H1 (cell line): ENCODE results near the gene ADAD2. TPM values are rescaled to one million over a fixed set of nuclear protein-coding genes. Genes with fewer than 3 reads are reported as not detected.

Experiments
- CTCF ChIA-PET: fragments of 300-600 bp; sonication (Branson Sonifier 250); formaldehyde crosslinking; loops from one replicate; lab custom pipeline; 2021; ENCODE audit not compliant: partially characterized antibody; lab: Charles Lee
- POLR2A ChIA-PET: fragments of 300-600 bp; sonication (Branson Sonifier 250); formaldehyde crosslinking; loops from one replicate; lab custom pipeline; 2021; ENCODE audit warnings: inconsistent platforms; ENCODE audit not compliant: partially characterized antibody; lab: Charles Lee
- DNase-seq, 2 experiments: peaks; one replicate each; pipeline versions ENCODE4 v3.0.0 to v3.0.0-alpha.2; 2010 to 2022; ENCODE audit warnings: low spot score in 2 of 2, low read depth in 1 of 2, mixed read lengths in 1 of 2
- FAIRE-seq: peaks from 2 replicates; lab custom pipeline; 2011; peaks lifted over from hg19 to GRCh38; lab: Jason Lieb, UNC
- H2AFZ ChIP-seq: 2 replicates; pipeline ENCODE4 v1.8.1; 2012; ENCODE audit warnings: low read length, inconsistent platforms
- H2AK5ac ChIP-seq: 2 replicates; pipeline ENCODE4 v1.6.1; 2013; ENCODE audit warnings: low read depth, low read length
- H2BK120ac ChIP-seq: replicated peaks from 2 replicates; pipeline ENCODE3; 2013; ENCODE audit warnings: low read depth, low read length, inconsistent platforms
- H2BK12ac ChIP-seq: 2 replicates; pipeline ENCODE4 v1.6.1; 2013; ENCODE audit warnings: low read depth, low read length
- H2BK15ac ChIP-seq: 2 replicates; pipeline ENCODE4 v1.6.1; 2013; ENCODE audit warnings: low read length
- H2BK20ac ChIP-seq: 2 replicates; pipeline ENCODE4 v1.6.1; 2013; ENCODE audit warnings: low read length
- H2BK5ac ChIP-seq: 2 replicates; pipeline ENCODE4 v1.6.1; 2013; ENCODE audit warnings: low read depth, low read length
- H3K14ac ChIP-seq: 2 replicates; pipeline ENCODE4 v1.6.1; 2013; ENCODE audit warnings: inconsistent platforms; ENCODE audit not compliant: insufficient read length
- H3K18ac ChIP-seq: 2 replicates; pipeline ENCODE4 v1.6.1; 2013; ENCODE audit warnings: low read length; ENCODE audit errors: extremely low read depth
- H3K23ac ChIP-seq: 2 replicates; pipeline ENCODE4 v1.6.1; 2013; ENCODE audit warnings: inconsistent platforms; ENCODE audit not compliant: insufficient read length
- H3K23me2 ChIP-seq: 2 replicates; pipeline ENCODE4 v1.6.1; 2013; ENCODE audit warnings: low read depth, low read length
- H3K27ac ChIP-seq: 2 replicates; pipeline ENCODE4 v1.6.1; 2011; ENCODE audit warnings: low read depth, low read length, inconsistent platforms
- H3K27me3 ChIP-seq, 4 experiments: replicated peaks in 1 of 4; 1 replicate in 1 of 4; 2 replicates in 3 of 4; pipeline versions ENCODE4 v1.6.1 to v1.8.1; 2011 to 2013; ENCODE audit warnings: low read length in 3 of 4, mild to moderate bottlenecking in 3 of 4, inconsistent platforms in 2 of 4, mixed read lengths in 2 of 4, moderate library complexity in 1 of 4; ENCODE audit not compliant: control insufficient read depth in 3 of 4, insufficient read depth in 3 of 4; ENCODE audit errors: extremely low read depth in 1 of 4
- H3K36me3 ChIP-seq, 4 experiments: 2 replicates each; pipeline versions ENCODE4 v1.6.1 to v1.8.1; 2011 to 2013; ENCODE audit warnings: mild to moderate bottlenecking in 4 of 4, low read length in 3 of 4, moderate library complexity in 2 of 4, control low read depth in 1 of 4, inconsistent platforms in 1 of 4; ENCODE audit not compliant: insufficient read depth in 4 of 4, control insufficient read depth in 2 of 4
- H3K4ac ChIP-seq: replicated peaks from 2 replicates; pipeline ENCODE3; 2013; ENCODE audit warnings: low read length, low read depth, mixed read lengths, inconsistent platforms; ENCODE audit not compliant: insufficient read length
- H3K4me1 ChIP-seq, 4 experiments: replicated peaks in 1 of 4; 1 replicate in 1 of 4; 2 replicates in 3 of 4; pipeline versions ENCODE4 v1.6.1 to v1.8.1; 2011 to 2013; ENCODE audit warnings: low read length in 3 of 4, inconsistent platforms in 2 of 4, mixed read lengths in 1 of 4; ENCODE audit not compliant: insufficient read depth in 4 of 4, control insufficient read depth in 3 of 4
- H3K4me2 ChIP-seq, 2 experiments: 2 replicates each; pipeline versions ENCODE4 v1.6.1 to v1.8.1; 2011 to 2013; ENCODE audit warnings: low read depth in 2 of 2, low read length in 2 of 2, control low read depth in 1 of 2, inconsistent platforms in 1 of 2, mild to moderate bottlenecking in 1 of 2; ENCODE audit not compliant: insufficient read depth in 1 of 2
- H3K4me3 ChIP-seq, 4 experiments: fragments of 200-600, 300-600 bp in 1 of 4; sonication (generic), shearing (Covaris generic), sonication (Bioruptor Twin) in 1 of 4; 2 replicates each; pipeline versions ENCODE4 v1.5.1 to v1.8.1; 2011 to 2016; ENCODE audit warnings: low read length in 4 of 4, low read depth in 3 of 4, control low read depth in 2 of 4, inconsistent platforms in 2 of 4, mild to moderate bottlenecking in 2 of 4, mixed read lengths in 1 of 4, moderate library complexity in 1 of 4; ENCODE audit not compliant: insufficient read depth in 2 of 4; ENCODE audit errors: extremely low read depth in 1 of 4
- H3K56ac ChIP-seq: replicated peaks from 2 replicates; pipeline ENCODE3; 2013; ENCODE audit warnings: low read depth, mild to moderate bottlenecking, mixed read lengths, low read length, inconsistent platforms; ENCODE audit not compliant: insufficient read length
- H3K79me1 ChIP-seq: 2 replicates; pipeline ENCODE4 v1.6.1; 2013; ENCODE audit warnings: low read depth, low read length, control low read depth
- H3K79me2 ChIP-seq, 2 experiments: 2 replicates each; pipeline versions ENCODE4 v1.6.1 to v1.8.1; 2012 to 2013; ENCODE audit warnings: low read length in 2 of 2, mild to moderate bottlenecking in 2 of 2, inconsistent platforms in 1 of 2; ENCODE audit not compliant: insufficient read depth in 2 of 2, control insufficient read depth in 1 of 2
- H3K9ac ChIP-seq, 4 experiments: replicated peaks in 1 of 4; 1 replicate in 1 of 4; 2 replicates in 3 of 4; pipeline versions ENCODE4 v1.6.1 to v1.8.1; 2011 to 2013; ENCODE audit warnings: low read depth in 3 of 4, low read length in 3 of 4, control low read depth in 2 of 4, mild to moderate bottlenecking in 2 of 4, moderate library complexity in 2 of 4, inconsistent platforms in 1 of 4; ENCODE audit errors: extremely low read depth in 1 of 4
- H3K9me3 ChIP-seq, 2 experiments: 2 replicates each; pipeline versions ENCODE4 v1.6.1 to v1.8.1; 2012 to 2013; ENCODE audit warnings: mild to moderate bottlenecking in 2 of 2, moderate library complexity in 2 of 2, control low read depth in 1 of 2, inconsistent platforms in 1 of 2, low read depth in 1 of 2, low read length in 1 of 2, mixed read lengths in 1 of 2; ENCODE audit not compliant: insufficient read depth in 2 of 2
- H4K20me1 ChIP-seq, 2 experiments: replicated peaks in 1 of 2; 2 replicates each; pipeline versions ENCODE3 to v1.8.1; 2011 to 2013; ENCODE audit warnings: inconsistent platforms in 2 of 2, low read length in 2 of 2, mild to moderate bottlenecking in 1 of 2; ENCODE audit not compliant: insufficient read depth in 2 of 2, control insufficient read depth in 1 of 2
- H4K5ac ChIP-seq: 2 replicates; pipeline ENCODE4 v1.6.1; 2013; ENCODE audit warnings: low read length, low read depth, mixed read lengths, inconsistent platforms; ENCODE audit not compliant: insufficient read length
- H4K8ac ChIP-seq: 2 replicates; pipeline ENCODE4 v1.8.0; 2013; ENCODE audit warnings: mild to moderate bottlenecking, moderate library complexity, low read length, inconsistent platforms; ENCODE audit not compliant: insufficient read depth; ENCODE audit errors: extremely low read depth
- H4K91ac ChIP-seq: replicated peaks from 2 replicates; pipeline ENCODE3; 2013; ENCODE audit warnings: low read length, mixed read lengths, inconsistent platforms; ENCODE audit not compliant: insufficient read length
- BRCA1 ChIP-seq: IDR thresholded peaks from 2 replicates; pipeline ENCODE4 v1.6.1; 2012; ENCODE audit warnings: low read depth, low read length, improper control_type of control experiment
- CHD2 ChIP-seq: IDR thresholded peaks from 2 replicates; pipeline ENCODE4 v1.6.1; 2012; ENCODE audit warnings: low read length, improper control_type of control experiment
- E2F6 ChIP-seq: IDR thresholded peaks from 2 replicates; pipeline ENCODE4 v1.6.1; 2012; ENCODE audit warnings: inconsistent platforms
- GTF2F1 ChIP-seq: IDR thresholded peaks from 2 replicates; pipeline ENCODE4 v1.6.1; 2012; ENCODE audit warnings: low read depth, low read length, improper control_type of control experiment, borderline replicate concordance
- JUND ChIP-seq: IDR thresholded peaks from 2 replicates; pipeline ENCODE4 v1.6.1; 2011; ENCODE audit warnings: mild to moderate bottlenecking, improper control_type of control experiment, low read length
- MAFK ChIP-seq: IDR thresholded peaks from 2 replicates; pipeline ENCODE4 v1.6.1; 2012; ENCODE audit warnings: low read depth, mild to moderate bottlenecking, improper control_type of control experiment, low read length
- NRF1 ChIP-seq: IDR thresholded peaks from 2 replicates; pipeline ENCODE4 v1.6.1; 2011; ENCODE audit warnings: mild to moderate bottlenecking, low read depth, low read length, improper control_type of control experiment
- RNF2 ChIP-seq: fragments of 200-900, 300-1000 bp; sonication (generic); IDR thresholded peaks from 2 replicates; pipeline ENCODE4 v1.7.1; 2016; ENCODE audit warnings: borderline replicate concordance, low read depth, mild to moderate bottlenecking, antibody characterized with exemption, low read length; ENCODE audit not compliant: poor library complexity, severe bottlenecking; ENCODE audit errors: missing control alignments
- SIRT6 ChIP-seq: IDR thresholded peaks from one replicate; pipeline ENCODE4 v1.7.1; 2012; ENCODE audit warnings: low read length, inconsistent platforms
- WGBS, 2 experiments: shearing (Covaris generic) in 1 of 2; methylation state at CpG; one replicate each; pipeline versions ENCODE4 v1.1.6 to v1.1.7; 2013 to 2015; ENCODE audit warnings: low lambda C conversion rate in 2 of 2, mixed read lengths in 2 of 2, inconsistent platforms in 1 of 2, low coverage in 1 of 2, missing lambda C conversion rate in 1 of 2; ENCODE audit not compliant: insufficient replicate concordance in 2 of 2, insufficient coverage in 1 of 2, insufficient read length in 1 of 2; ENCODE audit errors: extremely low coverage in 1 of 2, missing lambda C conversion rate in 1 of 2; 5-methylcytosine and 5-hydroxymethylcytosine counted together
- polyA plus RNA-seq, 7 experiments: library from polyadenylated mRNA; depleted of rRNA in 3 of 7; stranded (reverse) in 5 of 7; unstranded in 2 of 7; fragments of >200 nt in 5 of 7; fragments of 200-250 nt in 2 of 7; gene quantifications; 1 replicate in 5 of 7; 2 replicates in 1 of 7; 4 replicates in 1 of 7; pipeline versions ENCODE4 v1.2.1 to v1.2.3, GENCODE V29; 2011 to 2013; ENCODE audit warnings: missing spikeins in 2 of 7, mixed read lengths in 2 of 7
- total RNA-seq: library from RNA; stranded (reverse); fragmentation: NEBNext Ultra II Directional; extraction: Animal tissue kit (Norgen Biotek cat#: 25700); gene quantifications from 2 replicates; pipeline ENCODE4 v1.2.1, GENCODE V29; 2021

The ADAD2 gene
- total and polyA plus RNA-seq, 2 of the 8 experiments (the other 6 are each of a cell fraction or from before 2014, with no cell fraction given): 1.2 to 1.3 TPM

- H3K4ac ChIP-seq: no peak overlapping the region
- H4K8ac ChIP-seq: no peak overlapping the region
- H3K79me1 ChIP-seq: no peaks in the 10 kb centered on the region
- CTCF ChIA-PET: interaction anchor here (1.1 to 1.7 kb wide), 2 partner anchors 14 to 147 kb away, joined by 5 to 7 read pairs; no protein-coding TSS in a partner anchor
- H3K27me3 ChIP-seq: no peaks in the 10 kb centered on the region
- H4K91ac ChIP-seq: no peak overlapping the region
- no peaks in the 10 kb centered on the region for H3K36me3 ChIP-seq
- no peak overlapping the region for H2BK120ac ChIP-seq
- no peak overlapping the region for H3K23ac ChIP-seq
- no peak overlapping the region for H3K27ac ChIP-seq
- H2AK5ac ChIP-seq: no peak overlapping the region
- no peak overlapping the region for H2AFZ ChIP-seq
- H4K20me1 ChIP-seq: no peaks in the 10 kb centered on the region
- no peaks in the 10 kb centered on the region for H3K23me2 ChIP-seq
- no peak overlapping the region for H4K5ac ChIP-seq
- H3K4me2 ChIP-seq: no peak overlapping the region
- no peaks in the 10 kb centered on the region for H3K79me2 ChIP-seq
- H3K9me3 ChIP-seq: no peaks in the 10 kb centered on the region
- 86% methylated on average over 5 of the region's 5 CpGs; no CpG with 5 or more reads in 1 of the 2 experiments for WGBS, 2 experiments
- peaks cover 0 to 12% (median 6%) of the 10 kb centered on the region in 4 experiments; a peak in 6 of 7 replicates for H3K4me1 ChIP-seq
- H3K18ac ChIP-seq: no peak overlapping the region
- no peak overlapping the region for H2BK12ac ChIP-seq
- no peak overlapping the region for H2BK15ac ChIP-seq
- FAIRE-seq (no peak), DNase-seq (no peak)
- no peak overlapping the region for H2BK5ac ChIP-seq
- H3K56ac ChIP-seq: no peak overlapping the region
- no peak overlapping the region for H3K9ac ChIP-seq
- H3K14ac ChIP-seq: no peak overlapping the region
- H3K4me3 ChIP-seq: no peak overlapping the region
- no peak overlapping the region for H2BK20ac ChIP-seq
- POLR2A ChIA-PET: interaction anchor here (1.1 kb wide), 1 partner anchor 9 kb away, joined by 3 read pairs; no protein-coding TSS in a partner anchor
- TF ChIP-seq JUND: no peak
- TF ChIP-seq SIRT6: no peak
- TF ChIP-seq GTF2F1: no peak
- no peak for TF ChIP-seq RNF2
- TF ChIP-seq BRCA1: no peak
- no peak for TF ChIP-seq CHD2
- no peak for TF ChIP-seq E2F6
- TF ChIP-seq MAFK: no peak
- no peak for TF ChIP-seq NRF1
Observed at GRCh38 chr16:84232060-84232459, 41.1 kb downstream of the ADAD2 start.
